ENCODE measurements around the gene SPDL1. TPM values are rescaled to one million over a fixed set of nuclear protein-coding genes. Genes with fewer than 3 reads are reported as not detected.

Gene SPDL1
- total RNA-seq, 1 donor from 2014 or later = 5.5 TPM

DNA sequence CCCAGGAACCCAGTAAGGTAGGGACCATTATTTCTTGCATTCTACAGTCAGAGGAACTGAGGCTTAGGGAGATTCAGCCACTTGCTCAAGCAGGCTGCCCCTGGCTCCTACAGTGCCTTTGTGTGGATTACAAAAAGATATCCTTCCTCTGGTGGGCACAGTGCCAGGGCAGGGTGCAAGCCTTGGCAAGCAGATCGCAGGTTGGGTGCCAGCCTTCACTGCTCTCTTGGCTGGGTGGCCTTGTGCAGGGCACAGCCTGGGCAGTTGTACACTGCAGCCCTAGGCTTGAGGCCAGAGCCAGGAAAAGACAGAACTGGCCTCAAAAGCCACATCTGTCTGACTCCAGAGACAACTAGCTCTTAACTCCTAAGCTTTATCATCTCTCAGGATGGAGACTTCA, 68.5 kb downstream of the SPDL1 start:
- Histone ChIP-seq H3K27ac (no peak overlapping the region), H3K9me3 (no peaks in the 10 kb centered on the region), H3K4me1 (no peaks in the 10 kb centered on the region), H3K36me3 (no peaks in the 10 kb centered on the region), H3K4me3 (no peak overlapping the region), H3K27me3 (no peaks in the 10 kb centered on the region)
- TF ChIP-seq, protein P1, sequence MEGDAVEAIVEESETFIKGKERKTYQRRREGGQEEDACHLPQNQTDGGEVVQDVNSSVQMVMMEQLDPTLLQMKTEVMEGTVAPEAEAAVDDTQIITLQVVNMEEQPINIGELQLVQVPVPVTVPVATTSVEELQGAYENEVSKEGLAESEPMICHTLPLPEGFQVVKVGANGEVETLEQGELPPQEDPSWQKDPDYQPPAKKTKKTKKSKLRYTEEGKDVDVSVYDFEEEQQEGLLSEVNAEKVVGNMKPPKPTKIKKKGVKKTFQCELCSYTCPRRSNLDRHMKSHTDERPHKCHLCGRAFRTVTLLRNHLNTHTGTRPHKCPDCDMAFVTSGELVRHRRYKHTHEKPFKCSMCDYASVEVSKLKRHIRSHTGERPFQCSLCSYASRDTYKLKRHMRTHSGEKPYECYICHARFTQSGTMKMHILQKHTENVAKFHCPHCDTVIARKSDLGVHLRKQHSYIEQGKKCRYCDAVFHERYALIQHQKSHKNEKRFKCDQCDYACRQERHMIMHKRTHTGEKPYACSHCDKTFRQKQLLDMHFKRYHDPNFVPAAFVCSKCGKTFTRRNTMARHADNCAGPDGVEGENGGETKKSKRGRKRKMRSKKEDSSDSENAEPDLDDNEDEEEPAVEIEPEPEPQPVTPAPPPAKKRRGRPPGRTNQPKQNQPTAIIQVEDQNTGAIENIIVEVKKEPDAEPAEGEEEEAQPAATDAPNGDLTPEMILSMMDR (IDR thresholded peaks at IDR 0.05) = no peak
- DNase-seq (ENCODE audit: low spot score in 2 of 2) = no peak
- intact Hi-C loops (cut with DNase I) = no loop called here

DNA sequence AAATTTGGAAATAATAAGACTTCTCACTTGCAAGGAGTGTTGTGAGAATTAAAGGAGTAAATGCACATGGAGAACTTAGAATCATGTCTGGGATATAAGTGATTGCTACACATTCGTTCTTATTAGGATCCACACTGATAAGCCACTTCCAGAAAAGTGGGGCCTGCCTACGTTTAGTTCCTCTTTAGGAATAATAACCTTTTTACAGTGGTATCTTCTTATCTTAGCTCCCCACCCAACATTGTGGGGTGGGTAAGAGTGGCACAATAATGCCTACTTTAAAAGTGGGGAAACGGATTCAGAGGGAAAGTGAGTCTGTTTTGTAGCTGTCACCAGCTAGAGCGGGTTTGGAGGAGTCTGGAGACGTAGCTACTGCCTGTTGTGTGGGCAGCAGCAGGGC, 69.5 kb downstream of the SPDL1 start:
- intact Hi-C loops (cut with DNase I) = no loop called here
- H3K9me3 ChIP-seq = no peaks in the 10 kb centered on the region
- no peaks in the 10 kb centered on the region for H3K27me3 ChIP-seq
- no peak overlapping the region for H3K4me3 ChIP-seq
- TF ChIP-seq, protein P1 (IDR thresholded peaks at IDR 0.05) = no peak
- no peak for DNase-seq (ENCODE audit: low spot score in 2 of 2)
- H3K36me3 ChIP-seq = no peaks in the 10 kb centered on the region
- H3K4me1 ChIP-seq = no peaks in the 10 kb centered on the region
- H3K27ac ChIP-seq = no peak overlapping the region

Other genes starting within 250 kb of the SPDL1 start
- 33.1 TPM for gene DOCK2, start 53.5 kb downstream of the SPDL1 start, total RNA-seq